Measurements from ENCODE around the gene ANAPC15.

The ANAPC15 gene

DNA sequence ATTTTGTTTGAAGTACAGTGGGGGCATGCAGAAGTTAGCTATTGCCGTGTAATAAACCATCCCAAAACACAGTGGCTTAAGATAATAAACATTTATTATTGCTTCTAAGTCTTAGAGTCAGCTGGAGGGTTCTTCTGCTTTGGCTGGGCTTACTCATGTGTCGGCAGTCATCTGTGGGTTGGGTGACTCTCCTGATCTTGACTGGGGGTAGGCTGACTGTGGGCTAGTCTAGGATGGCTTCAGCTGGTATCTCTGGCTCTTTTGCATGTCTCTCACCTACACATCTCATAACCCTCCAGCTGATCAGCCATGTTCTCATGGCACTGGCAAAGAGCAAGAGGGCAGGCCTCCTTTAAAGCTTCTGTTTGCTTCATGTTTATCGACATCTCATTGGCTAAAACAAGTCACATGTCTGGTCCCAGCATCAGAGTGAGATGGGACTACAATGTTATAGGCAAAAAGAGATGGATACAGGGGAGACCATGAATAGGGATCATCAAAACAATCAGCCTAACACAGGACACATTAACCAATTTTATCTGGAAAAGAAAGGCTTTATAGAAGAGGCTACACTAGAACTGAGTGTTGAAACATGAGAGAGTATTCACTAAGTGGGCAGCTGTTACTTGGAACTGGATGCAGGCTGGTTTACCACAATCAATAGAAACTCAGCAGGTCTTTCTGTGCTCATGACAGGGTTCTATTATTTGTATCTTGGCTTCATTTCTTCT is 26.7 kb downstream of the ANAPC15 start:
- no peak for DNase-seq (ENCODE audit: low read depth)

GRCh38 chr11:72084965-72085364 is 27.5 kb downstream of the ANAPC15 start:
- DNase-seq (ENCODE audit: low read depth): no peak

- DNase-seq (ENCODE audit: low read depth): no peak
Observed at GRCh38 chr11:72084076-72084475, 28.4 kb downstream of the ANAPC15 start.

DNA sequence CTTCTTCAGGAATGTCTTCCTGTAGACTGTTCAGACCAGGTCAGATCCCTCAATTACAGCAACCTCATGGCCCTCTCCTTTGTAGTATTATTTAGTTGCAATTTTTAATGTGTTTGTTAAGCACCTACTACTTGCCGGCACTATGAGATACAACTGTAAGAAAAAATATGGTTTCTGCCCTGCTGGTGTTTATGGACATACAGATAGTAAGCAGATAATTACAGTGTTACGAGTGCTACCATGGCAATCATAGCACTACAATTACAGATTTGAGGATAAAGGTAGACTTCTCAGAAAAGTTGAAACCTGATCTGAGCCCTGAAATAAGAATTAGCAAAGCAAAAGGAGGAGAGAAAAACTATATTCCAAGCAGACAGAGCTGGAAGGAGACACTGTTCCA is 29.1 kb downstream of the ANAPC15 start:
- DNase-seq (ENCODE audit: low read depth): no peak

- DNase-seq (ENCODE audit: low read depth): no peak
Observed at GRCh38 chr11:72081821-72082453, 30.6 kb downstream of the ANAPC15 start.

GRCh38 chr11:72081184-72081644 is 31.3 kb downstream of the ANAPC15 start:
- no peak for DNase-seq (ENCODE audit: low read depth)

DNA sequence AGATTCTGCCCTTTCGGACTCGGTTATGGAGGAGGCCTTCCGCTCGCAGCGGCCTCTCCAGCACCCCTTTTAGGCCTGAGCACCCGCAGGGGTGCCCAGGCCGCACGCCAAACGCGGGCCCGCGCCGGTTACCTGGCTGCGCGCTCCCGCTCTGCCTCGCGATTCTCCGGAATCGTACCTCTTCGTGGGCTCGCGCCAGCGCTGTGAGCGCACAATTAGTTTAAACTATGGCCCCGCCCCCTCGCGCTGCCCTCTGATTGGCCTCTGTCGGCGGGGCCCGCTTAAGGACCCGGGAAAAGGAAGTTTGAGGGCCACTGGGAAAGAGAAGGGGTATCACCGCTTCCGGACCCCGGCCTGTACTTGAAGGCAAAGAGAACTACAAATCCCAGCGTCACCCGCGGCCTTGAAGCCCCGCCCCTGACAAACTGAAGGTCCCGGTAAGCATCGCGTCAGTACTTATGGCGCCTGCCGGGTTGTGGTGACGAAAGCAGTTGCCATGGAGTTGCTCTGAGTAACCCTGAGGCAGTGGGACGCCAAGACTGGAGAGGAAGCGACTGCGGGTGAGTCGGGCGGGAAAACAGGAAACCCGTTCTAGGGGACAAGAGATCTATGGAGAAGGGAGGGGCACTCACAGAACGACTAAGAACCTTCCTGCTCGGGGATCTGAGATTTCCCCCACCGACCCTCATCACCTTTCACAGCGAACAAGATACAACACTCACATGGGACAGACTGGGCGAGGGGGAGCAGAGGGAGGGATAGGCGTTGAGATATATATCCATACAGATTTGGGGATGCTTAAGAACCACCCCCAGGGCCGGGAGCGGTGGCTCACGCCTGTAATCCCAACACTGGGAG is 31.9 kb downstream of the ANAPC15 start, which contains the start of the genes LRRC51 and NUMA1:
Gene LRRC51 (plus strand): TSS at position 525 of the 858 bp plus-strand sequence. CDS start 8,234 bp downstream, outside the sequence.
Gene NUMA1 (minus strand): TSS at position 217 of the 858 bp plus-strand sequence. CDS start 44,599 bp downstream, outside the sequence.
- DNase-seq (ENCODE audit: low read depth): peak; percentile 98

GRCh38 chr11:72079819-72080325 is 32.6 kb downstream of the ANAPC15 start:
- no peak for DNase-seq (ENCODE audit: low read depth)

GRCh38 chr11:72078477-72078876 is 34.0 kb downstream of the ANAPC15 start:
- no peak for DNase-seq (ENCODE audit: low read depth)

GRCh38 chr11:72075756-72076155 is 36.7 kb downstream of the ANAPC15 start:
- no peak for DNase-seq (ENCODE audit: low read depth)

GRCh38 chr11:72075109-72075508 is 37.4 kb downstream of the ANAPC15 start:
- no peak for DNase-seq (ENCODE audit: low read depth)

- no peak for DNase-seq (ENCODE audit: low read depth)
Observed at GRCh38 chr11:72072348-72072747, 40.1 kb downstream of the ANAPC15 start.

DNA sequence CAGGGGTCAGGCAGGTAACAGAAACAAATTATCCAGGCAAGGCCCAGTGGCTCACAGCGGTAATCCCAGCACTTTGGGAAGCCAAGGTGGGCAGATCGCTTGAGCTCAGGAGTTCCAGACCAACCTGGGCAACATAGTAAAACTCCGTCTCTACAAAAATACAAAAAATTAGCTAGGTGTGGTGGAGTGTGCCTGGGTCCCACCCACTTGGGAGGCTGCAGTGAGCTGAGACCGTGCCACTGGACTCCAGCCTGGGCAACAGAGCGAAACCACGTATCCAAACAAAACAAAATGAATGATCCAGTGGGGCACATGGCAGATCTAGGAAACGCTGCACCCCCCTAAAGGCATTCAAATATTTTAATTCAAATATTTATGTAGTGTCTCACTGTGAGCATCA is 42.0 kb downstream of the ANAPC15 start:
- DNase-seq (ENCODE audit: low read depth): no peak

GRCh38 chr11:72069787-72070251 is 42.7 kb downstream of the ANAPC15 start:
- DNase-seq (ENCODE audit: low read depth): no peak

GRCh38 chr11:72069200-72069599 is 43.3 kb downstream of the ANAPC15 start:
- DNase-seq (ENCODE audit: low read depth): no peak

- DNase-seq (ENCODE audit: low read depth): no peak
Observed at GRCh38 chr11:72067676-72068075, 44.8 kb downstream of the ANAPC15 start.

DNA sequence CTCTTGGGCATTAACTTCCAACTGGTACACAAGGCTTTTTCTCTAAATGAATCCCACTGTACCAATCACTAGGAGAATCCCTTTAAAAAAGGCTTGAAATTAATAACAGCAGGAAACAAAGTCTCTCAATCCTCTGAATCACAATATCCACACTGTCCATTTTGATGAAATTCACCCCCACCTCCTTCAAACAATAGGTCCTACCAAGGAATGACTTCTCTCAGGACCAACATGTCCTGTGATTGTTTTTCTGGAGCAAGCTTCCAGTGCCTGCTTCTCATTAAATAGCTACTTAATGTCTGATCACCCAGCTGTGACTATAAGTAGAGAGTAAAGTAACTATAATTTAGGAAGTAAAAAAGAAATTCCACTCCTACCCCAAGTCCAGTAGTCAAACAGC is 45.2 kb downstream of the ANAPC15 start:
- no peak for DNase-seq (ENCODE audit: low read depth)

DNA sequence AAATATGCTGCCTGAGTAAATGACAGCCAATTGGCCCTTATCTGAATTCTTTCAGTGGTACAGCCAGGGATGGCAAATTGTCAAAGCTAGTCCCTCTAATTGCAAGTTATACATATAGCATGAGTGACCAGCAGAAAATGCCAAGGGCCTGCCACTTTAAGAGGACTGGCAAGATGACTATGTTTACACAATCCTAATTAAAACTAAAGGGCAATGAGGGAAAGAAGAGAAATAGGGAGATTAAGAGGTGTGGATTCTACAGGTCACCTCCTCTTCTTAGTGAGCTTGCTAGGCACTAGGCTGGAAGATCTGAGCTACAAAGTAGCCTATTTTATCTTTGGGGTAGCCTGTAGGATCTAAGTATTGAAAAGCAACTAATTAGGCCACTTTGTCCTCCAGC is 45.6 kb downstream of the ANAPC15 start:
- no peak for DNase-seq (ENCODE audit: low read depth)

DNA sequence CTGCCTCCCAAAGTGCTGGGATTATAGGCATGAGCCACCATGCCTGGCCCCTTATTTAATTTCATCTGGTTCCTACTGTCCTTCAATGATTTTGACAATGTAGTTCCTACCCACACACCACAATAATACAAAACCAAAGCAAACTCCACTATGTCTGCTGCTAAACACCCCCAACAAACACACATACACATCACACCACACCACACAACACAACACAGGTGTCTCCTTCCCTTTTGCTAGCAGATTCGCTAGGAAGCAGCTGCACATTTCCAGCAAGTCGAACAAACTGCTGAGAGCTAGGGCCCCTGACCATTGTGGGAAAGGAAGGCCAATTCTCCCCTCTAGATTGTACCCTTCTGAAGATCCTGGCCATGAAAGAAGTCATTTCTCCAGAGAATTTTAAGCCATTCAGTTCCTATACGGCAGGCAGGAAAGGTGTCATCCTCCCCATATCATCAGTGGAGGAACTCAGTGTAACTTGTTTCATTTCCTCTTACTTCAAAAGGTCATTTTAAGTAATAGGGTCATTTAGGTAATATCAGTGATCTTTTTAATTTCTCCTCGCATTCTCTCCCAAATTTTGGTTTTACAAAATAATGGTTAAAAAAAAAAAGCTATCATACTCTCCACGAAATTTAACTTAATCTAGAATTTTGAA is 50.6 kb downstream of the ANAPC15 start:
- no peak for DNase-seq (ENCODE audit: low read depth)

Measured in stimulated activated CD8-positive, alpha-beta memory T cell treated with anti-CD3 and anti-CD28 coated beads, Interleukin-12 subunit alpha, Interleukin-12 subunit beta, amount 100 ng/mL, for 1 hour (primary cell).